HG03521 (cell line): ENCODE results near the gene NEK1.
"Not testable (repeated sequence)": the region's sequence is repeated elsewhere in the genome, so short reads cannot be mapped to it uniquely, and the experiment has no call there.

Experiments
- ATAC-seq: cut with Tn5 transposase; IDR thresholded peaks from one replicate; pipeline ENCODE4 v1.9.1; 2021; ENCODE audit warnings: mild to moderate bottlenecking, moderate library complexity; ENCODE audit not compliant: unreplicated experiment

Gene NEK1

DNA sequence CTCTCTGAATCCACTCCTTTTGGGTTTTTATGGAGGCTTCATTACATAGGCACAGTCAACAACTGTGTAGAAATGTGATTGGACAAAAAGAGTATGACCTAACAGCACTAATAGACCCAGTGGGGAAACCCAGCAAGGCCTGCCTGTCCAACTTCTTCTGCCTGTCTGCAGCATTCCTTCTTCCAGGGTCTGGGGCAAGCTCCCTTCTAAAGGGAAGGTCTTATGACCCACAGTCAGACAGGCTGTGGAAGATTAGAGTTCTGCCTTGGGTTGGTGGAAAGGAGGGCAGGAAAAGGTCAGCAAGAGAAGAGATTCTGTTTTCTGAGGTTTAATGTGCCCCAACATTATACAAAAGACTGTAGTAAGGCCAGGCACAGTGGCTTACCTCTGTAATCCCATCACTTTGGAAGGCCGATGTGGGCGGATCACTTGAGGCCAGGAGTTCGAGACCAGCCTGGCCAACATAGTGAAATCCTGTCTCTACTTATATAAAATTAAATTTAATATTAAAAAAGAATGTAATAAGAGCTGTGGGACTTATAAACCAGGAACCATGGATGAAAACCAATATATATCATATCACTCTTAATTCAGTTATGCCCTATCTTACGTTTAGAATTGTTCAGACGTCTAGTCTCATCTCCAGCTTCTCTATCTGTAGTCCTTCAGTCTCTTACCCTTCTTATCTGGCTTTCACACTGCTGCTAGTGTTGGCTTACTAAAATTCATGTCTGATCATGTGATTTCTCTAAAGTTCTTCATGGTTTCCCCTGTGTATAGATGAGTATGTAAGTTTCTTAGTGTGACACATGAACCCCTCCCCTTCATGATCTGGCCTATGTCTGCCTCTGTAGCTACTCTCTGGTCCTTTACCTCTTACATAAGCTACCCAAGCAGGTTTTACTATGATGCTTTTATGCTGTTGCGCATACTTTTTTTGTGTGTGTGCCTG lies 14.2 kb upstream of the NEK1 start:
- ATAC-seq, result no peak

- no peak for ATAC-seq
Observed at GRCh38 chr4:169625886-169626285, 13.5 kb upstream of the NEK1 start.

DNA sequence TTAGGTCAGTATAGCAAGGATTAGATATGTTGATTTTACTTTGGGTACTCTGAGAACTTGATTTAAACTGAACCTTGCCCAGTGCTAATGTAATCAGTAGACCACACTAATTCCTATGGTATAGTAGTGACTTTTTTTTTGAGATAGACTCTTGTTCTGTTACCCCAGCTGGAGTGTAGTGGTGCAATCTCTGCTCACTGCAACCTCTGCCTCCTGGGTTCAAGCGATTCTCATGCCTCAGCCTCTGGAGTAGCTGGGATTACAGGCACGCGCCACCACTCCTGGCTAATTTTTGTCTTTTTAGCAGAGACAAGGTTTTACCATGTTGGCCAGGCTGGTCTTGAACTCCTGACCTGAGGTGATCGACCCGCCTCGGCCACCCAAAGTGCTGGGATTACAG lies 11.6 kb upstream of the NEK1 start:
- ATAC-seq, result not testable (repeated sequence)

DNA sequence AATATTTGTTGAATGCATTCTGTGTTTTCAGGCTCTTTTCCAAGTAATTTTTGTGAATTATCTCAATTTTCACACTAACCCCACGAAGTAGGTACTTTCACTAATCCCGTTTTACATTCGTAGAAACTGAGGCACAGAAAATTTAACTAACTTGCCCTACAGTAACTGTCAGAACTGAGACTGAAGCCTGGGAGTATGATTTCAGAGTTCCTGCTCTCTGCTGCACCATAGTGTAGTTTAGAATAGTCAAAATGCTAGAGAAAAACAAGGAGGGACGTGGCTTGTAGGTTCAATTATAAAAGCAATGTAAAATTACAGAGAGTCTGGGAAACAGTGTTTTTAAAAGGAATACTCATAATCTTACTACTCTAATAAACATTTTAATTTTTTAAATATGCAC lies 10.2 kb upstream of the NEK1 start:
- no peak for ATAC-seq

DNA sequence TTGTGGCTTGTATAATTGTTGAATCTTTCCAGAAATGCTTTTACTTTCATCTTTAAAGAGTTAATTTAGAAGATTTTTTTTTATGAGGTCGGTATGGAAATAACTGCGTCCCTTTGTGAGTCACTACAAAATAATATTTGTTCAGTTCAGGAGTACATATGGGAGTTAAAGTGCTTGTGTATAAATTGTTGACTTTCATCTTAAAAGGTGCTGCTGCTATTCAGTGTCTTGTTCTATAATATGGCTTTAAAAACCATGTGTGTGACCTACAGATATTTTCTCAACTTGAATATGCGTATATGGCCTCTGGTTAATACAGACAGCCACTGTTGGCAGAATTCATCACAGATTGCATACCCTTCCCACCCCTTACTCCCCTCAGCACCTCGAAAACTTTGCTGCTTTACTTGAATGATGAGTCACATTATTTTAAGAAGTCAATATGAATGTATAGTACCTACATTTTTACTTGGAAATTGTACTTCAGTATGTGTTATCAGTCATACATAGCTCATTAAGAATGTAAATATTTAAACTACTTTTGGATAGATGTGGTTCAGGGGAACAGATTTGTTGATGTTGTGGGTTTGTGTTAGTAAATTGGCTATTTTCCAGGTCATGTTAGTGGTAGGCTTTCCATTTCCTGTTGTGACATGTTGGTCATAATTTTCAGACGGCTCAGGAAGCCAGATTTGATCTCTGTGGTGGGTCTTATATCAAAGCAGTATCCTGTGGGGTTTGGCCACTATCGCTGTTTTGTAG lies 9.5 kb upstream of the NEK1 start:
- no peak for ATAC-seq

DNA sequence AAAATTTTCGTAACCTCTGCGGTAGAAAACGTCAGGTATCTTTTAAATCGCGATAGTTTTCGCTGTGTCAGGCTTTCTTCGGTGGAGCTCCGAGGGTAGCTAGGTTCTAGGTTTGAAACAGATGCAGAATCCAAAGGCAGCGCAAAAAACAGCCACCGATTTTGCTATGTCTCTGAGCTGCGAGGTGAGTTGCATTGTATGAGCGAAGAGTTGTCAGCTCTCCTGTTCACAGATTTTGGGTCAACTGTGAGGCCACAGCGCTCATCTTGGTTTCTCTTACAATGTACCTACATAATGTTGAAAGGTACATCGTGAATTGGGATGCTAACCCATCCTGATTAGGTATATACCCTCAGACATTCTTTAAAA lies 8.5 kb upstream of the NEK1 start:
- no peak for ATAC-seq

DNA sequence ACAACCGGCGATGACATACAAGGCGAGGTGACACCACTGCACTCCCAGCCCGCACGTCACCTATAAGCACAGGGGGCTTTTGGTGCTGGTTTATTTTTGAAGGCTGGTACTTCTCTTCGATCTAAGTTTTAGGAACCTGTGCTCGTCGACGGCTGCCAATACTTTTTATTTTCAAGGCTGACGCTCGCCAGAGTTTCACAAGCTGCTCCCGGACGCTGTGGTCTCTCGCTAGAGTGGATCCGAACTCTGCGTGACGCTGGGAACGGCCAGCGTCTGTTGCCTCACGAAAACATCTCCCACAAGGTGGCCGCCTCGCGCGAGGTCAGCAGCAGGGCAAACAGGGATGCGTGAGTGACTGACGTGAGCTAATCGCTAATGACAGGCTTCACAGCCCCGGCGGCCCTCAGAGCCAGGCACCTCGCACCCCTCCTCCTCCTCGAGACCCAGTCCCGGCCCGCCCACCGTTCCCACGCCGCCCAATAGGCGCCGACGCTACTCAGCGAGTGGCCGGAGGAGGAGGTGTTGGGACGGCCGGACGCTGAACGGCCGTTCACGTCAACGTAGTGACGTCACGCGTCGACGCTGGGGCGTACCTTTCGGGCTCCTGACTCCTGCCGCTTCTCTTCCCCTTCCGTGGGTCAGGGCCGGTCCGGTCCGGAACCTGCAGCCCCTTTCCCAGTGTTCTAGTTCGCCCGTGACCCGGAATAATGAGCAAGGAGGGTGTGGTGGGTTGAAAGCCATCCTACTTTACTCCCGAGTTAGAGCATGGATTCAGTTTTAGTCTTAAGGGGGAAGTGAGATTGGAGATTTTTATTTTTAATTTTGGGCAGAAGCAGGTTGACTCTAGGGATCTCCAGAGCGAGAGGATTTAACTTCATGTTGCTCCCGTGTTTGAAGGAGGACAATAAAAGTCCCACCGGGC lies 7.8 kb upstream of the NEK1 start, which contains the start of gene CLCN3:
CLCN3 (plus strand) TSS at position 621 of the 922 bp plus-strand sequence. CDS start 15,351 bp downstream, outside the sequence.
- peak; percentile 95 for ATAC-seq

DNA sequence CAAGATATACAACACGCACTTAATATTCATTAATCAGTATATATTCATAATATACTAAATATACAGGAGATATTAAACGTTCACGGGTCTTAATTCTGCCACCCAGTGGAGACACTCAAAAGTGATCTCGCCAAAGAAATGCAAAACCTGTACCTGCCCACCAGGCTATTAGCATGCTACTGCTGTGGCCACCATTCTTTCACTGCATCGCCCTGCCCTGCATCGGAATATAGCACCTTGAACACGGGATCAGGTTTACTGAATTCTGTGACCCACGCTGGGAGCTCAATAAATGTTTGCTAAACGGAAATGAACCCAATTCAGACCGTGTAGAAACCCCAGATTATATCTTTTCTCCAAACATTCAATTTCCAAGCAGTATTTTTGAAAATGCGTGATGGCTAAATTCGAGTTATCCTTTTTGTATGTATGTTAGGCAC lies 7.2 kb upstream of the NEK1 start:
- ATAC-seq, result peak; percentile 36

DNA sequence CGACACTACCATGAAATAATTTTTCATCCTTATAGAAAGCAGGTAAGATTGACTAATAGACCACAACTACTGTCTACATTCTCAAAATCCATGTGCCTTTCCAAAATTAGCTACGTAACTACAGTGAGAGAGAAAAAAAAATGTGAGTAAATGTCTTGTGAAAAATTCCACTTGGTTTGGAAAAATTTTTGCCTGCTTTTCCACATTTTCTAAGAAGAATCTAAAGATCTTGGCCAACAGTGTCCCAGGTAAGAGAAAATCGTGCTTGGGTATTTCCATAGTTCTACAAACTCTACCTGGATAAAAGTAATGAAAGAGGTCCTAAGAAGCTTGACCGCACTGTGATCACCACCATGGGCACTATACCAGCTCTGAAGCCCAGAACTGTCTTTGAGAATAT lies 6.6 kb upstream of the NEK1 start:
- ATAC-seq, result no peak

DNA sequence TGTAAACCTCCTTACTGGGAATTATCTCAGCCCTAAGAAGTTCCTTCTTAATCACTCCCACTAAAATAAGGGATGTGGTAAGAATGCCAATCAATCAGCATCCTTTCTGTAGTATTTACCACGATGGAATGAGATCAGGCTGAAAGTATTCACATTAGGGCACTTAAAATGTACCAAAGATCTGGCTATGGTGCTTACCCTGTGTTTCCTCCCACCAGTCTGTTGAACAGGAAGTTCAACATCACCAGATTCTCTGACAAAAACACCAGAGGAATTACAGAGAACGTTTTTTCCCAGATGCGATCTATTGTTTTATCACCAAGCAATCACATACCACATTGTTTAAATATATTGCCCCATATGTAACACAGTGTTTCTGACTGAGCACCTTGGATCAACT lies 5.9 kb upstream of the NEK1 start:
- no peak for ATAC-seq

DNA sequence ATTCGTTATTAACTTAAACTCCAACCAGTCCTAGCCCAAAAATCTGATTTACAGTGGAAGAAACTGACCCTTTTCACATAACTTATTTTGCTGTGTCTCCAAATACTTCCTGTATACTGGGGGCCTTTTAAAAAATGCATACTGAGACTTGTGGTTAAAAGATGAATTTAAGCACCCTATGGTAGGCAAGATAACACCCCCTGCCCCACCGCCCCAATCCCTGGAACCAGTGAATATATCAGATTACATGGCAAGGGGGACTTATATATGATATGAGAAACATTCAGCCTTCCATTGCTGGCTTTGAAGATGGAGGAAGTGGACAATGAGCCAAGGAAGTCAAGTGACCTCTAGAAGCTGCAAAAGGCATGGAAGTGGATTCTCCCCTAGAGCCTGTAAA lies 4.9 kb upstream of the NEK1 start:
- no peak for ATAC-seq

- no peak for ATAC-seq
Observed at GRCh38 chr4:169616846-169617245, 4.5 kb upstream of the NEK1 start.

DNA sequence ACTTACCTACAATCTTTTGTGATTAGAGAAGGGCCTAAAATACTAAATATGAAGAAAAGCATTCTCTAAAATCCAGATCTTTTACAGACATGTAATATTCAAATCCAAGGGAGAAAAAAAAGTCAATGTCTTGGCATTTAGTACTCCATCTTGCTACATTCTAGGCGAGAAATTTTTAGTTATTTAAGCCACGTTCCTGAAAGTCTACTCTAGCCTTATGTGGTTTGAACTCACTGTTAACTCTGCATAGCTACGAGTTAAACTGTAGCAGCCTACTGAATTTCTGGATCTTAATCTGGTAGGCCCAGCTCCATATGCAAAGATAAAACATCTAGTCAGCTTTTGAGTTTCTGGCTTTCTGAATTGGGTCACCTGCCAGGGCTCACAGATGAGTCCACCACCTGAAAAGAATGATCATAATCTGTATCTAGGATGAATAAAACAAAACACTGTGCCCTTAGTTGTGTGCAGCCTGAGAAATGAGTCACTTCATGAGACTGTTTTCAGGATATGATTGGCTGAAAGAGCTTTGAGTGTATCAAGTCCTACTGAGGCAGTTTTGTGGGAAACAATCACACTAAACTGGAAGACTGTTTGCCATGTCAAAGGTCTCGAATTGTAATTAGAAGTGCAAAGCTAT lies 3.2 kb upstream of the NEK1 start:
- ATAC-seq, result no peak

GRCh38 chr4:169612871-169613859 lies 782 bp upstream of the NEK1 start:
- peak; percentile 25 for ATAC-seq

DNA sequence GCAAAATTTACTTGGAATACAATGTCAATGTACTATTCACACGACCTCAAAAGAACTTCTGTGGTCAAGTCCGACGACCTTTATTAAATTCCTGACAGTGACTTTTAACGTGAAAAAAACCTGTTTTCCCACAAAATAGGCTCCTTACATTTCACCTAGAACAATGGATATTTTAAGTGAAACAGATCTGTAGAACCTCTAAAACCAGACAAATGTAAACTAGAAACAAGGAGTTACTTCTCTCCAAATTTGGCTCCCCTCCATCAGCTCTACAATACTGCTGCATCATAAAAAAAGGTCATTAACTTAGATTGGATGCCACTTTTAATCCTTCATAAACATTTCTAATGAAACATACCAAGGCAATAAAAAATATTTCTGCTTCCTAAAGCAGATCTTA lies 1.2 kb downstream of the NEK1 start:
- no peak for ATAC-seq

GRCh38 chr4:169604903-169605331 lies 7.5 kb downstream of the NEK1 start:
- no peak for ATAC-seq

- ATAC-seq, result peak; percentile 52
Observed at GRCh38 chr4:169604131-169604900, 8.1 kb downstream of the NEK1 start.

DNA sequence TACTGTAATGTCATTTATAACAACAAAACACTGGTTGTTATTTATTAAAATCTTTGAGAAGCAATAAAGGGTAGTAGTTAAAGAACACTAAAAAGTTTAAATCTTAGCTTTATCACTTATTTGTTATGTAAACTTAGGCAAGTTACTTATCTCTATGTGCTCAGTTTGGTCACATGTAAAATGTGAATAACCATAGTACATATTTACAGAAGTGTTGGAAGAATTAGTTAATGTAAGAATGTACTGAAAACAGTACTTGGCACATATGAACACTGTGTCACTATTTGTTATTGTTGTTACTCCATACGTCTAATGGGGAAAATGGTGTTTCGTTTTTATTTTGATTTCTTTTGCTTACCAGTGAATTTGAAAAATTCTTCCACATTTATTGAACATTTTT lies 9.1 kb downstream of the NEK1 start:
- no peak for ATAC-seq
